Aorta (tissue), 5 donors: ENCODE results near the gene CFAP221. TPM values are rescaled to one million over a fixed set of nuclear protein-coding genes. Genes with fewer than 3 reads are reported as not detected.

Experiments
- ATAC-seq: fragments of 200-7000 bp; cut with Tn5 transposase; one replicate; pipeline ENCODE4 v1.9.1; 2022; ENCODE audit warnings: moderate library complexity; ENCODE audit not compliant: low FRiP score
- DNase-seq, 2 donors: peaks; one replicate each; pipeline ENCODE4 v3.0.0-alpha.2; 2020
- H3K27ac ChIP-seq, 2 donors: one replicate each; pipeline ENCODE4 v1.5.1; 2013; ENCODE audit warnings: low read length in 2 of 2, mild to moderate bottlenecking in 2 of 2, moderate library complexity in 2 of 2, control low read depth in 1 of 2, inconsistent platforms in 1 of 2, low read depth in 1 of 2
- H3K27me3 ChIP-seq, 2 donors: one replicate each; pipeline ENCODE4 v1.6.1; 2013; ENCODE audit warnings: control low read depth in 1 of 2, low read length in 1 of 2, mild to moderate bottlenecking in 1 of 2, moderate library complexity in 1 of 2; ENCODE audit not compliant: insufficient read depth in 2 of 2, control insufficient read depth in 1 of 2
- H3K36me3 ChIP-seq, 2 donors: one replicate each; pipeline ENCODE4 v1.6.1; 2013; ENCODE audit warnings: control low read depth in 1 of 2, low read length in 1 of 2, mild to moderate bottlenecking in 1 of 2; ENCODE audit not compliant: insufficient read depth in 2 of 2, control insufficient read depth in 1 of 2
- H3K4me1 ChIP-seq, 2 donors: one replicate each; pipeline ENCODE4 v1.6.1; 2013; ENCODE audit warnings: low read length in 2 of 2, control low read depth in 1 of 2, mild to moderate bottlenecking in 1 of 2, moderate library complexity in 1 of 2; ENCODE audit not compliant: insufficient read depth in 2 of 2, control insufficient read depth in 1 of 2
- H3K4me3 ChIP-seq, 2 donors: one replicate each; pipeline ENCODE4 v1.5.1; 2013; ENCODE audit warnings: low read length in 2 of 2, control low read depth in 1 of 2, mild to moderate bottlenecking in 1 of 2
- H3K9me3 ChIP-seq: one replicate; pipeline ENCODE4 v1.6.1; 2013; ENCODE audit warnings: mild to moderate bottlenecking, low read length; ENCODE audit not compliant: control insufficient read depth
- WGBS, 2 donors: extraction: QIAGEN DNeasy Blood & Tissue Kit; methylation state at CpG; one replicate each; pipeline ENCODE4 v1.1.7; 2013; 5-methylcytosine and 5-hydroxymethylcytosine counted together
- intact Hi-C, 2 donors: fragments of 100-400 bp; cut with DNase I; formaldehyde crosslinking; loops; one replicate each; pipeline versions ENCODE4 v1.14.2 to v1.15.0; 2022
- polyA plus RNA-seq, 2 donors: library from polyadenylated mRNA; stranded (reverse); fragments of 200-250 nt; gene quantifications; one replicate each; pipeline ENCODE4 v1.2.3, GENCODE V29; 2013
- total RNA-seq, 2 donors: library from RNA; stranded (reverse); fragmentation: NEBNext Ultra II Directional; extraction: Animal tissue kit (Norgen Biotek cat#: 25700); gene quantifications; one replicate each; pipeline ENCODE4 v1.2.1, GENCODE V29; 2021
- donor health status: healthy with polysubstance abuse.
- donor health status: Bipolar disorder and iron deficiency.
- donor health status: DM: no; HTN: no; CAD: no.
- donor health status: DM: no; HTN: no; CAD: no.
- donor health status: DM: yes; HTN: yes; CAD: no.

Gene CFAP221
- total and polyA plus RNA-seq, 4 donors = 0.18 to 2.1 (median 0.69) TPM; not detected in 1

DNA sequence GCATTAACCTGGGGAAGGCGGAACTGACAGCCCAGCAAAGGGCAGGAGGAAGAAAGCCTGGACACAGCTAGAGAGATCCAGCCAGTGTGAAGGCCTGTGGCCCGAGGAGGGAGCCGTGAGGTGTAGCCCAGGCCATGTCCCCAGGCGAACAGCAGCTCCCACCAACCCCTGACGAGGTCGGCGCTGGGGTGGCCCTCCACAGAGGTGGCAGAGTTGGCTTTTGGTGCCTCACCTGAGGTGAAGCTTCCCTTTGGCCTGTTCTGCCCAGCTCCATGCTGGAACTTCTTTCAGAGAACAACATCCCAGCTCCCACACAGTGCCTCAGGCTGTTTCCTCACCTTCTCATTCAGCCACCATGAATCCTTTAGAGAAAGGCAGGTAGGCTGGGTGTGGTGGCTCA, 148.1 kb downstream of the CFAP221 start:
- Histone ChIP-seq H3K4me1 (no peaks in the 10 kb centered on the region), H3K9me3 (no peaks in the 10 kb centered on the region), H3K36me3 (no peaks in the 10 kb centered on the region), H3K27ac (no peak overlapping the region), H3K27me3 (no peaks in the 10 kb centered on the region), H3K4me3 (no peak overlapping the region)
- ATAC-seq (peak; percentile 14), DNase-seq (no peak)
- intact Hi-C loops = no loop called here
- WGBS, 2 donors = 92 to 94% methylated on average over 7 of the region's 7 CpGs

DNA sequence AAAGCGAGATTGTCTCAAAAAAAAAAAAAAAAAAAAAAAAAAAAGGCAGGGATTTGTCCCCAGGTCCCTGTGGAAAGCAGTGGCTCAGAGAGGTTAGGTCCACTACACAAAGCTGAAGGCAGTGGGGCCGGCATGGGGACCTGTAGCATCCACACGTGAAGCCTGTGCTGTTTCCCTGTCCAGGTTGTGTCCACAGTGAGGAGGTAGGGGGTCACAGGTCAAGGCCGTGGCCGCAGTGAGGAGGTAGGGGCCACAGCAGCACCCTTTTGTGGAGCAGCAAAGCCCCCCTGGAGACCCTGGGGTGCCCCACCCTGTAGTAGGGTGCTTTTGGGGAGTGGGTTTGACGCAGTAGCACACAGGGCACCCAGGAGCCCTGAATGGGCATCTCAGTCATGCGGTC, 148.7 kb downstream of the CFAP221 start:
- no peak overlapping the region for H3K4me3 ChIP-seq
- DNase-seq = no peak
- 78 to 83% methylated on average over 7 of the region's 7 CpGs for WGBS, 2 donors
- no peaks in the 10 kb centered on the region for H3K36me3 ChIP-seq
- H3K27ac ChIP-seq = no peak overlapping the region
- ATAC-seq = no peak
- H3K4me1 ChIP-seq = no peaks in the 10 kb centered on the region
- H3K9me3 ChIP-seq = no peaks in the 10 kb centered on the region
- intact Hi-C loops = no loop called here
- H3K27me3 ChIP-seq = no peaks in the 10 kb centered on the region

DNA sequence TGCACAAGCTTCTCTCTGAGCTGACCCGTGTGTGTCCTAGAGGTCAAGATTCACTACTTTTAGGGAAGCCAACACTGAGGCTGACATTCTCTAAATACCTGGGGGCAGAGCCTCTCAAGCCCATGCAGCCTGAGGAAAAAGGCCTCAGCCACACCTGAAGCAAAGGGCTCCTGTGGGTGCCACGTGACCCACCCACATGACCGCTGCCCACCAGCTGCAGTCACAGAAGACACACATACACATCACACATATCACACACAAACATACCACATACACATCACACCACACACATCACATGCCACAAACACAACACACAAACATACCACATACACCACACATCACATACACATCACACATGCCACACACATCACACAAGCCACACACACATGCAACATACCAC, 149.3 kb downstream of the CFAP221 start:
- Histone ChIP-seq H3K9me3 (no peaks in the 10 kb centered on the region), H3K27ac (no peak overlapping the region), H3K4me3 (no peak overlapping the region), H3K36me3 (no peaks in the 10 kb centered on the region), H3K27me3 (no peaks in the 10 kb centered on the region), H3K4me1 (no peaks in the 10 kb centered on the region)
- no peak for DNase-seq
- WGBS, 2 donors = 78 to 83% methylated on average over 3 of the region's 3 CpGs
- no peak for ATAC-seq
- intact Hi-C loops = no loop called here

DNA sequence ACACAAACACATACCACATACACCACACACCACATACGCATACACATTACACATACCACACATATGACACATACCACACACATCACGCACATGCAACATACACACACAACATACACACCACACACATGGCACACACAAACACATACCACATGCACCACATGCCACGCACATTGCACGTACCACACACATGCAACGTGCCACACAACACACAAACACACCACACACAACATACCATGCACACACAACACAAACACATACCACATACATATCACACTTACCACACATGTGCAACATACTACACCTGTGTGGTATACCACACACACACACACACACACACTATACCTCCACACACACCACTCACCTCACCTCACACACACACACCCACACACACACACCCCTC, 149.7 kb downstream of the CFAP221 start:
- no peaks in the 10 kb centered on the region for H3K4me1 ChIP-seq
- intact Hi-C loops = no loop called here
- no peaks in the 10 kb centered on the region for H3K9me3 ChIP-seq
- no peak overlapping the region for H3K27ac ChIP-seq
- no peak for ATAC-seq
- DNase-seq = no peak
- no peaks in the 10 kb centered on the region for H3K27me3 ChIP-seq
- 83 to 95% methylated on average over 5 of the region's 5 CpGs for whole genome bisulfite sequencing, 2 donors
- H3K36me3 ChIP-seq = no peaks in the 10 kb centered on the region
- no peak overlapping the region for H3K4me3 ChIP-seq

DNA sequence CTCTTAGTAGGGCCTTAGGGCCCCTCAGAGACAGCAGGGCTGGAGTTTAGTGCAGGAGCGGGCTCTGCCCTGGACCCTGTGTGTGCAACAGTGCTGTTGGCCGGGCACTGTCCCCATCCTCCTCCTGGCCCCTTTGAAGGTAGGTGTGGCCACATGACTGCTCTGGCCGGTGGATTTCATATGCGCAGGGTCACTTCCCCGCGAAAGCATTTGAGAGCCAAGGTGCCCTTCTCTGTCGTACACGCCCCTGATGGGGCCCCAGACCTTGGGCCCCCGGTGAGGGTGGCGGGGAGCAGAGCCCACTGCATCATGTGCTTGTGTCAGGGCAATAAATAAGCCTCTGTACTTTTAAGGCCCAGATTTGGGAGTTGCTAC, 150.2 kb downstream of the CFAP221 start:
- ATAC-seq (no peak), DNase-seq (no peak)
- Histone ChIP-seq H3K27ac (no peak overlapping the region), H3K27me3 (no peaks in the 10 kb centered on the region), H3K9me3 (no peaks in the 10 kb centered on the region), H3K4me1 (no peaks in the 10 kb centered on the region), H3K4me3 (no peak overlapping the region), H3K36me3 (no peaks in the 10 kb centered on the region)
- 52 to 65% methylated on average over 10 of the region's 10 CpGs for WGBS, 2 donors
- intact Hi-C loops = no loop called here

DNA sequence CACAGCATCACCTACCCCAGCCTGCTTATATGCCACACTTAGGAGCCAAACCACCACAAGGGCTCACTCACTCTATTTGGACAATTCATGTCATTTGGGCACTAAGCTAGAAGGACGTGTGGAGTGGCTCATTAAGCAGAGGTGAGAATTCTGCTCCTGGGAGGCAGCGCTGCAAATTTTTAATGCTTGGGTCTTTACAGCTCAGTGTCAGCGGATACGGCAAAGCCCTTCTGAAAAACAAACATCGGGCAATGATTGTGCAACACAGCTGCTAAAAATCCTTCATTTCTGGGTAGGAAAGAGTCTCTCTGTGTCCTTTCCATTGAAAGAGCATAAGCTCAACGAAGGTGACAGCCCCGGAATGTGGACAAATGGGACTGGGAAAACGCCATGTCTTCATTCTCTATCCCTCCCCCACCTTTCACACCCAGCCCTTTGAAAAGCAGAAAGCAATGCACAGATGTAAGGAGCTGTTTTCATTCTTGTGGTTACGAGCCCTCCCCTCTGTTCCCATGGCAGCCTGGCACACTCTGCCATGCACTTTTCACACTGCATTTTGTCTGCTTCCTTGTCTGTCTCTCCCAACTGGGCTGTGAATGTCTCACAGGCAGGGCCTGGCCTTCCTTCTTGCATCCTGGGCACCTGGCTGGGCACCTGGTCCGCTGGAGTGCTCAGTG, 150.7 kb downstream of the CFAP221 start:
- H3K4me3 ChIP-seq = no peak overlapping the region
- no peak for ATAC-seq
- WGBS, 2 donors = 22 to 28% methylated on average over 10 of the region's 10 CpGs

DNA sequence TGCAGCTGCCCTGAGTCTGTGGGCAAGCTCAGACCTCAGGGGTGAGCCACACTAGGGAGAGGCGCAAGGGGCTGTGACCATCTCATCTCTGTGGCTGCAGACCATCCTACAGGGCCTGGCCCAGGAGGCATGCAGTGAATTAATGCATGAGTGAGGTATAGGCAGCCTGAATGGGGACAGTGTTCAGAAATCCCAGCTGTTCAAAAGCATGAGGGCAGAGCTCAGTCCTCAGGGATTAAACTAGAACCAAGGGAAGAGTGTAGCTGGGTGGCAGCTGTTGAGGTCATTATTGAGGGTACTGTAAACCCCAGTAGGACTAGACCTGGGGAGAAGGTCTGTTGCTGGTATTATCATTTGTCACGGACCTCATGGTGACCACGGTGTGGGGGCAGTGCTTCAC, 151.8 kb downstream of the CFAP221 start:
- intact Hi-C loops = no loop called here
- H3K4me1 ChIP-seq = no peaks in the 10 kb centered on the region
- H3K36me3 ChIP-seq = no peaks in the 10 kb centered on the region
- H3K9me3 ChIP-seq = no peaks in the 10 kb centered on the region
- ATAC-seq (no peak), DNase-seq (no peak)
- no peak overlapping the region for H3K4me3 ChIP-seq
- H3K27me3 ChIP-seq = no peaks in the 10 kb centered on the region
- no peak overlapping the region for H3K27ac ChIP-seq
- 94 to 96% methylated on average over 3 of the region's 3 CpGs for WGBS, 2 donors

More for the DNA sequence above, 150.7 kb downstream of the CFAP221 start:
- Histone ChIP-seq H3K27me3 (no peaks in the 10 kb centered on the region), H3K36me3 (no peaks in the 10 kb centered on the region), H3K9me3 (no peaks in the 10 kb centered on the region), H3K4me1 (no peaks in the 10 kb centered on the region), H3K27ac (no peak overlapping the region)
- intact Hi-C loops = no loop called here
- no peak for DNase-seq

DNA sequence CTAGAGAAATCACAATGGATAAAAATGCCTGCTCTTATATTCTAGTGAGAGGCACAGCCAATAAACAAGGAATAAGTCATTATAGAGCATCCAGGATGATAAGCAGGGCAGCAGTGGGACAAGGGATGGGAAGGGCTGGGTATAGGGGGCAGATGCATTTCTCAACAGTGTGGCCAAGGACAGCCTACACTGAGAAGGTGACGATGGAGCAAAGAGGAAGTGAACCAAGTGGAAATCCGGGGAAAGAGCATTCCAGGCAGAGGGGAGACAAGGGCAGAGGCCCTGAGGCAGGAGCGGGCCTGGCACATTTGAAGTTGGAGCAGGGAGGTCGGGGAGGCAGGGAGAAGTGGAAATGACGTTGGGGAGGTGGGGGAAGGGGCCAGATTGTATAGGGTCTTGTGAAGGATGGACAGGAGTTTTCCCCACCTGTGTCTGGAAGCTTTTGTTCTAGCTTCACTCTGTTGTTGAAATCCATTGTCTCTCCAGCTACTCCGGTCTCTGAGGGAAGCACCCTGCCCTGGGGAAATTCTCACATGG, 152.3 kb downstream of the CFAP221 start:
- Histone ChIP-seq H3K4me3 (no peak overlapping the region), H3K9me3 (no peaks in the 10 kb centered on the region), H3K36me3 (no peaks in the 10 kb centered on the region), H3K27ac (no peak overlapping the region), H3K4me1 (no peaks in the 10 kb centered on the region), H3K27me3 (no peaks in the 10 kb centered on the region)
- DNase-seq (no peak), ATAC-seq (no peak)
- intact Hi-C loops = no loop called here
- WGBS, 2 donors = 85 to 90% methylated on average over 6 of the region's 6 CpGs

DNA sequence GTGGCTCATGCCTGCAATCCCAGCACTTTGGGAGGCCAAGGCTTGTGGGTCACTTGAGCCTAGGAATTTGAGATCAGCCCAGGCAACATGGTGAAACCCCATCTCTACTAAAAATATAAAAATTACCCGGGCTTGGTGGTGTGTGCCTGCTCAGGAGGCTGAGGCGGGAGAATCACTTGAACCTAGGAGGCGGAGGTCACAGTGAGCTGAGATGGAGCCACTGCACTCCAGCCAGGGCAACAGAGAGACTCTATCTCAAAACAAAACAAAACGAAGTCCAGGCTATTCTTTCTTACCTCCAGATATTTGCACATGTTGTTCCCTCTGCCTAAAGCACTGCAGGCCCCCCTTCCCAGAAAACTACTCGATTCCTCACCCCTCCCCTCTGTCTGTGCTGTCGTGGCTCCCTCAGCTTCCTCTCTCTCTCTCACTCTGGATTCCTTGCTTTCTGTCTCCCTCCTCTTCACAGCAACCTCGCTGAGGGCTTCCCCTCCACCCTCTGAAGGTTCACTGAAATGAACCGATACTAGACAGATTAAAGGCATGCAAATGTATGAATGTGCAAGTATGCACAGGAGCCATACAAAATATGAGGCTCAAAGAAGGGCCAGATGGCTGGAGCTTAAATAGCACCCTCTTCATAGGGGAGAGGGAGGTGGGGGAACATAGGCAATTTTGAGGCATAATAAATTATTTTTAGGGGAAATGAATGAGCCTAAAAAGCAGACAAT, 153.2 kb downstream of the CFAP221 start:
- no peak for ATAC-seq
- no peaks in the 10 kb centered on the region for H3K4me1 ChIP-seq

More for the DNA sequence above, 153.2 kb downstream of the CFAP221 start:
- no peak for DNase-seq
- Histone ChIP-seq H3K27ac (no peak overlapping the region), H3K27me3 (no peaks in the 10 kb centered on the region), H3K36me3 (no peaks in the 10 kb centered on the region), H3K9me3 (no peaks in the 10 kb centered on the region), H3K4me3 (no peak overlapping the region)
- intact Hi-C loops = no loop called here
- 60 to 64% methylated on average over 8 of the region's 8 CpGs for WGBS, 2 donors
